Upper lobe of left lung (tissue), 6 donors: ENCODE measurements around the gene GSTM2. TPM values are rescaled to one million over a fixed set of nuclear protein-coding genes. Genes with fewer than 3 reads are reported as not detected.

ENCODE experiments used
- ATAC-seq, 2 donors: fragments of 200-7000 bp; cut with Tn5 transposase; one replicate each; pipeline ENCODE4 v1.9.1; 2022; ENCODE audit warnings: mild to moderate bottlenecking in 2 of 2, moderate library complexity in 2 of 2; ENCODE audit not compliant: low FRiP score in 2 of 2
- DNase-seq, 2 donors: peaks; one replicate each; pipeline ENCODE4 v3.0.0-alpha.2; 2019 to 2020
- H3K27ac ChIP-seq, 4 donors: fragments of 200-600 bp; sonication (generic); one replicate each; pipeline ENCODE4 v1.5.1; 2016 to 2019
- H3K27me3 ChIP-seq, 4 donors: fragments of 200-600 bp; sonication (generic); one replicate each; pipeline ENCODE4 v1.5.1; 2017 to 2019
- H3K36me3 ChIP-seq, 4 donors: fragments of 200-600 bp; sonication (generic); one replicate each; pipeline ENCODE4 v1.5.1; 2016 to 2019
- H3K4me1 ChIP-seq, 4 donors: fragments of 200-600 bp; sonication (generic); one replicate each; pipeline ENCODE4 v1.5.1; 2018 to 2019
- H3K4me3 ChIP-seq, 4 donors: fragments of 200-600 bp; sonication (generic); one replicate each; pipeline ENCODE4 v1.5.1; 2017 to 2019; ENCODE audit warnings: mild to moderate bottlenecking in 2 of 4, moderate library complexity in 1 of 4
- H3K9me3 ChIP-seq, 4 donors: fragments of 200-600 bp; sonication (generic); one replicate each; pipeline ENCODE4 v1.5.1; 2018 to 2019
- EP300 ChIP-seq, 4 donors: sonication (generic); formaldehyde crosslinking; IDR thresholded peaks; one replicate each; pipeline ENCODE4 v1.5.1; 2017; ENCODE audit warnings: antibody characterized with exemption in 4 of 4, control low read depth in 2 of 4
- POLR2A ChIP-seq, 4 donors: fragments of 450-650 bp; IDR thresholded peaks; one replicate each; pipeline ENCODE4 v1.5.1; 2016 to 2017; ENCODE audit warnings: antibody characterized with exemption in 4 of 4, mild to moderate bottlenecking in 2 of 4
- POLR2AphosphoS5 ChIP-seq, 2 donors: sonication (generic); formaldehyde crosslinking; IDR thresholded peaks; one replicate each; pipeline ENCODE4 v1.5.1; 2017; ENCODE audit warnings: antibody characterized with exemption in 2 of 2
- WGBS, 2 donors: methylation state at CpG; one replicate each; pipeline ENCODE4 v1.1.5; 2017 to 2018; 5-methylcytosine and 5-hydroxymethylcytosine counted together
- total RNA-seq, 6 donors: library from RNA; depleted of rRNA in 4 of 6; stranded (reverse); fragments of >200 nt in 4 of 6; gene quantifications; one replicate each; pipeline versions ENCODE4 v1.1.0 to v1.2.1, GENCODE V29; 2016 to 2021
- TF ChIP-seq, protein P1 (sequence below), 6 experiments: fragments of 450-650 bp in 4 of 6; fragments of 200-600 bp in 2 of 6; sonication (generic) in 2 of 6; IDR thresholded peaks; one replicate each; pipeline ENCODE4 v1.5.1; 2016 to 2019; ENCODE audit warnings: antibody characterized with exemption in 6 of 6
- donor health status: DM: no; HTN: no; CAD: no; lungs with moderate emphysema.
- donor health status: DM: no; HTN: yes; CAD: no; lungs with severe emphysema.

Gene GSTM2
- total RNA-seq, 6 donors from 2014 or later = 19.0 to 263 (median 31.6) TPM

GRCh38 chr1:109655615-109656519, 12.0 kb upstream of the GSTM2 start, which contains the start of gene GSTM4:
Gene GSTM4 (plus strand): TSS chr1:109656099. CDS start chr1:109656390, 291 bp downstream.
- peak within 1 kb of the TSS; percentile 63 to 88 (median 82) for H3K27ac ChIP-seq
- peaks cover 0 to 13% (median 0%) of the 10 kb centered on the region in 4 donors for H3K36me3 ChIP-seq
- H3K27me3 ChIP-seq = no peaks in the 10 kb centered on the region
- TF ChIP-seq POLR2A (IDR thresholded peaks at IDR 0.05) (peak in 3 of 4 donors; percentile 18 to 54 (median 24)), POLR2AphosphoS5 (IDR thresholded peaks at IDR 0.05) (peak; percentile 60 to 63), EP300 (IDR thresholded peaks at IDR 0.05) (no peak)
- TF ChIP-seq, protein P1, sequence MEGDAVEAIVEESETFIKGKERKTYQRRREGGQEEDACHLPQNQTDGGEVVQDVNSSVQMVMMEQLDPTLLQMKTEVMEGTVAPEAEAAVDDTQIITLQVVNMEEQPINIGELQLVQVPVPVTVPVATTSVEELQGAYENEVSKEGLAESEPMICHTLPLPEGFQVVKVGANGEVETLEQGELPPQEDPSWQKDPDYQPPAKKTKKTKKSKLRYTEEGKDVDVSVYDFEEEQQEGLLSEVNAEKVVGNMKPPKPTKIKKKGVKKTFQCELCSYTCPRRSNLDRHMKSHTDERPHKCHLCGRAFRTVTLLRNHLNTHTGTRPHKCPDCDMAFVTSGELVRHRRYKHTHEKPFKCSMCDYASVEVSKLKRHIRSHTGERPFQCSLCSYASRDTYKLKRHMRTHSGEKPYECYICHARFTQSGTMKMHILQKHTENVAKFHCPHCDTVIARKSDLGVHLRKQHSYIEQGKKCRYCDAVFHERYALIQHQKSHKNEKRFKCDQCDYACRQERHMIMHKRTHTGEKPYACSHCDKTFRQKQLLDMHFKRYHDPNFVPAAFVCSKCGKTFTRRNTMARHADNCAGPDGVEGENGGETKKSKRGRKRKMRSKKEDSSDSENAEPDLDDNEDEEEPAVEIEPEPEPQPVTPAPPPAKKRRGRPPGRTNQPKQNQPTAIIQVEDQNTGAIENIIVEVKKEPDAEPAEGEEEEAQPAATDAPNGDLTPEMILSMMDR (IDR thresholded peaks at IDR 0.05) = peak in 3 of 6 experiments; percentile 7 to 32 (median 17)
- peak within 1 kb of the TSS; percentile 61 to 83 (median 72) for H3K4me3 ChIP-seq
- DNase-seq (peak; percentile 86 to 97), ATAC-seq (peak; percentile 95 to 97)
- WGBS, 2 donors = 3 to 6% methylated on average over 6 to 38 of the region's 54 CpGs
- H3K9me3 ChIP-seq = no peaks in the 10 kb centered on the region
- H3K4me1 ChIP-seq = peaks cover 6 to 15% (median 12%) of the 10 kb centered on the region in 4 donors

- Histone ChIP-seq H3K27ac (no peak overlapping the region), H3K4me1 (peaks cover 6 to 15% (median 12%) of the 10 kb centered on the region in 4 donors), H3K9me3 (no peaks in the 10 kb centered on the region), H3K4me3 (no peak overlapping the region), H3K36me3 (peaks cover 0 to 18% (median 0%) of the 10 kb centered on the region in 4 donors), H3K27me3 (no peaks in the 10 kb centered on the region)
- TF ChIP-seq EP300 (IDR thresholded peaks at IDR 0.05) = no peak
- no peak for TF ChIP-seq POLR2A (IDR thresholded peaks at IDR 0.05)
- no peak for TF ChIP-seq POLR2AphosphoS5 (IDR thresholded peaks at IDR 0.05)
- TF ChIP-seq, protein P1 (IDR thresholded peaks at IDR 0.05) = no peak
- WGBS, 2 donors = 96 to 100% methylated on average over 1 to 4 of the region's 4 CpGs
- DNase-seq (no peak), ATAC-seq (no peak)
These were observed 10.5 kb upstream of the GSTM2 start for GRCh38 chr1:109657395-109657794.

DNA sequence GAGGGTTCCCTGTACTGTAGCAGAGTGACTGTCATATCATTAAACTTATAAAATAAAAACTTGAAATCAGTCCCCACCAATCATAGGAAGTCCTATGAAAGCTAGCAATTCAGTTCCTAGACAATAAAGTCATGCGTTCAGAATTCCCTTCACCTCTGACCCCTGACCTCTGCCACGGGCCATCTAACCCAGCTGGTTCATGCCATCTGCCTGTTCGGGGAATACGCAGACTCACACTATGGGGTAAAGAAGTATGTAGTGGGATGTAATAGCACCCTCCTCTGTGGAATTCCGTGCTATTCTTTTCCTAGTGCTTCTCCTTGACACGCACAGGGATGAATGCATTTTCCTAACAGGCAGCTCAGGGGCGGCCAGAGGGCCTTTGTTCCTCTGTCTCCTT, 9.9 kb upstream of the GSTM2 start:
- Histone ChIP-seq H3K36me3 (peaks cover 0 to 18% (median 0%) of the 10 kb centered on the region in 4 donors), H3K4me3 (no peak overlapping the region), H3K27me3 (no peaks in the 10 kb centered on the region), H3K4me1 (peaks cover 6 to 15% (median 12%) of the 10 kb centered on the region in 4 donors), H3K27ac (no peak overlapping the region), H3K9me3 (no peaks in the 10 kb centered on the region)
- no peak for TF ChIP-seq EP300 (IDR thresholded peaks at IDR 0.05)
- TF ChIP-seq, protein P1 (IDR thresholded peaks at IDR 0.05) = no peak
- no peak for TF ChIP-seq POLR2A (IDR thresholded peaks at IDR 0.05)
- TF ChIP-seq POLR2AphosphoS5 (IDR thresholded peaks at IDR 0.05) = no peak
- DNase-seq (no peak), ATAC-seq (no peak)
- 85 to 90% methylated on average over 7 of the region's 7 CpGs for WGBS, 2 donors

DNA sequence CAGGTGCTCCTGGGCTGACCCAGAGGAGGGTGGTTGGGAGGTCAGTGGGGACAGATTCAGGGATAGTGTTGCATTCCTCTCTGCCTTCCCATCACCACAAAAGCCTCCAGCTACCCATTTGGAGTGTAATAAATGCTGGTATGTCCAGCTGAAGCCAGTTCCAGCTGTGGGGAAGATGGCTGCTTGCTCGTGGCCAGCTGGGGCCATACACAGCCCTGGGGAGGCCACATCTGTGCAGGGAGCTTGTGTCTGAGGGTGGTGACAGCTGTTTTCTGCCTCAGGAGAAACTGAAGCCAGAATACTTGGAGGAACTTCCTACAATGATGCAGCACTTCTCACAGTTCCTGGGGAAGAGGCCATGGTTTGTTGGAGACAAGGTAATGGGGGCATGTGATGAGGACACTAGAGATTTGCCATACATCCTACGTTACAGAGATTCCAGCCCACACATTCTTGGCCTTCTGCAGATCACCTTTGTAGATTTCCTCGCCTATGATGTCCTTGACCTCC, 9.3 kb upstream of the GSTM2 start:
- Histone ChIP-seq H3K27me3 (no peaks in the 10 kb centered on the region), H3K36me3 (peaks cover 0 to 18% (median 0%) of the 10 kb centered on the region in 4 donors), H3K27ac (no peak overlapping the region), H3K9me3 (no peaks in the 10 kb centered on the region), H3K4me3 (no peak overlapping the region), H3K4me1 (peaks cover 6 to 15% (median 12%) of the 10 kb centered on the region in 4 donors)
- DNase-seq (no peak), ATAC-seq (no peak)
- WGBS, 2 donors = 47 to 49% methylated on average over 3 of the region's 3 CpGs
- TF ChIP-seq, protein P1 (IDR thresholded peaks at IDR 0.05) = no peak
- TF ChIP-seq POLR2AphosphoS5 (IDR thresholded peaks at IDR 0.05) (no peak), EP300 (IDR thresholded peaks at IDR 0.05) (no peak), POLR2A (IDR thresholded peaks at IDR 0.05) (no peak)
